ENCODE results near the gene TMEM178A. TPM values are rescaled to one million over a fixed set of nuclear protein-coding genes. Genes with fewer than 3 reads are reported as not detected.

The TMEM178A gene
- total RNA-seq, 1 donor from 2014 or later, result 2.6 TPM

GRCh38 chr2:39668576-39669080 is 2.9 kb downstream of the TMEM178A start:
- intact Hi-C loops (cut with DNase I), result no loop called here
- no peak for DNase-seq (ENCODE audit: low spot score)

- DNase-seq (ENCODE audit: low spot score), result no peak
- intact Hi-C loops (cut with DNase I), result no loop called here
Observed at GRCh38 chr2:39671604-39672003, 5.9 kb downstream of the TMEM178A start.

GRCh38 chr2:39673018-39673417 is 7.3 kb downstream of the TMEM178A start:
- intact Hi-C loops (cut with DNase I), result no loop called here
- DNase-seq (ENCODE audit: low spot score), result no peak

- intact Hi-C loops (cut with DNase I), result loop anchor here (5.0 kb wide), 1 partner anchor 64 kb away; no protein-coding TSS in a partner anchor
- DNase-seq (ENCODE audit: low spot score), result no peak
Observed at GRCh38 chr2:39676342-39676741, 10.6 kb downstream of the TMEM178A start.

- intact Hi-C loops (cut with DNase I), result loop anchor here (5.0 kb wide), 1 partner anchor 66 kb away; no protein-coding TSS in a partner anchor
- DNase-seq (ENCODE audit: low spot score), result no peak
Observed at GRCh38 chr2:39678170-39678569, 12.5 kb downstream of the TMEM178A start.

- no peak for DNase-seq (ENCODE audit: low spot score)
- intact Hi-C loops (cut with DNase I), result loop anchor here (5.0 kb wide), 1 partner anchor 68 kb away; no protein-coding TSS in a partner anchor
Observed at GRCh38 chr2:39679805-39680204, 14.1 kb downstream of the TMEM178A start.

- intact Hi-C loops (cut with DNase I), result no loop called here
- DNase-seq (ENCODE audit: low spot score), result no peak
Observed at GRCh38 chr2:39682066-39682692, 16.5 kb downstream of the TMEM178A start.

GRCh38 chr2:39683022-39683699 is 17.4 kb downstream of the TMEM178A start:
- DNase-seq (ENCODE audit: low spot score), result no peak
- intact Hi-C loops (cut with DNase I), result no loop called here

GRCh38 chr2:39684464-39684863 is 18.7 kb downstream of the TMEM178A start:
- intact Hi-C loops (cut with DNase I), result no loop called here
- no peak for DNase-seq (ENCODE audit: low spot score)

- DNase-seq (ENCODE audit: low spot score), result no peak
- intact Hi-C loops (cut with DNase I), result no loop called here
Observed at GRCh38 chr2:39685126-39685525, 19.4 kb downstream of the TMEM178A start.

- intact Hi-C loops (cut with DNase I), result no loop called here
Observed at GRCh38 chr2:39686456-39686855, 20.7 kb downstream of the TMEM178A start.

GRCh38 chr2:39688181-39688580 is 22.5 kb downstream of the TMEM178A start:
- intact Hi-C loops (cut with DNase I), result no loop called here
- no peak for DNase-seq (ENCODE audit: low spot score)

More at GRCh38 chr2:39686456-39686855, 20.7 kb downstream of the TMEM178A start:
- DNase-seq (ENCODE audit: low spot score), result no peak

- intact Hi-C loops (cut with DNase I), result no loop called here
- no peak for DNase-seq (ENCODE audit: low spot score)
Observed at GRCh38 chr2:39689272-39689841, 23.6 kb downstream of the TMEM178A start.

GRCh38 chr2:39689876-39690275 is 24.2 kb downstream of the TMEM178A start:
- intact Hi-C loops (cut with DNase I), result no loop called here

GRCh38 chr2:39693245-39693644 is 27.5 kb downstream of the TMEM178A start:
- intact Hi-C loops (cut with DNase I), result no loop called here

More at GRCh38 chr2:39689876-39690275, 24.2 kb downstream of the TMEM178A start:
- DNase-seq (ENCODE audit: low spot score), result no peak

GRCh38 chr2:39696101-39696553 is 30.4 kb downstream of the TMEM178A start:
- DNase-seq (ENCODE audit: low spot score), result no peak
- intact Hi-C loops (cut with DNase I), result loop anchor here (2.0 to 5.0 kb wide), 4 partner anchors 104 to 317 kb away; partner anchors contain the start of gene MAP4K3

More at GRCh38 chr2:39693245-39693644, 27.5 kb downstream of the TMEM178A start:
- no peak for DNase-seq (ENCODE audit: low spot score)

- no peak for DNase-seq (ENCODE audit: low spot score)
- intact Hi-C loops (cut with DNase I), result loop anchor here (2.0 to 5.0 kb wide), 4 partner anchors 105 to 318 kb away; partner anchors contain the start of gene MAP4K3
Observed at GRCh38 chr2:39696838-39697237, 31.1 kb downstream of the TMEM178A start.

- intact Hi-C loops (cut with DNase I), result loop anchor here (2.0 to 5.0 kb wide), 4 partner anchors 105 to 319 kb away; partner anchors contain the start of gene MAP4K3
- no peak for DNase-seq (ENCODE audit: low spot score)
Observed at GRCh38 chr2:39697454-39697853, 31.7 kb downstream of the TMEM178A start.

- intact Hi-C loops (cut with DNase I), result no loop called here
- DNase-seq (ENCODE audit: low spot score), result no peak
Observed at GRCh38 chr2:39701137-39701536, 35.4 kb downstream of the TMEM178A start.
